GM21723 (cell line): ENCODE results near the gene AP4S1.
"Not testable (repeated sequence)": the region's sequence is repeated elsewhere in the genome, so short reads cannot be mapped to it uniquely, and the experiment has no call there.

Source experiments
- ATAC-seq: cut with Tn5 transposase; IDR thresholded peaks from one replicate; pipeline ENCODE4 v1.9.1; 2021; ENCODE audit warnings: mild to moderate bottlenecking, moderate library complexity; ENCODE audit not compliant: unreplicated experiment

AP4S1 gene

DNA sequence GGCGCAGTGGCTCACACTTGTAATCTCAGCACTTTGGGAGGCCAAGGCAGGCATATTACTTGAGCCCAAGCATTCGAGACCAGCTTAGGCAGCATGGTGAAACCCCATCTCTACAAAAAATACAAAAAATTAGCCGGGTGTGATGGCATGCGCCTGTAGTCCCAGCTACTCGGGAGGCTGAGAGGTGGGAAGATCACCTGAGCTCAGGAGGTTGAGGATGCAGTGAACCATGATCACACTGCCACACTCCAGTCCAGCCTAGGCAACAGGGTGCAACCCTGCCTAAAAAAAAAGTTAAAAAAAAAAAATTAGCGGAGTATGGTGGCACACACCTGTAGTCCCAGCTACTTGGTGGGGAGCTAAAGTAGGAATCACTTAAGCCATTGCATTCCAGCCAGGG lies 21.4 kb upstream of the AP4S1 start:
- not testable (repeated sequence) for ATAC-seq

GRCh38 chr14:31006703-31007102 lies 18.7 kb upstream of the AP4S1 start:
- no peak for ATAC-seq

DNA sequence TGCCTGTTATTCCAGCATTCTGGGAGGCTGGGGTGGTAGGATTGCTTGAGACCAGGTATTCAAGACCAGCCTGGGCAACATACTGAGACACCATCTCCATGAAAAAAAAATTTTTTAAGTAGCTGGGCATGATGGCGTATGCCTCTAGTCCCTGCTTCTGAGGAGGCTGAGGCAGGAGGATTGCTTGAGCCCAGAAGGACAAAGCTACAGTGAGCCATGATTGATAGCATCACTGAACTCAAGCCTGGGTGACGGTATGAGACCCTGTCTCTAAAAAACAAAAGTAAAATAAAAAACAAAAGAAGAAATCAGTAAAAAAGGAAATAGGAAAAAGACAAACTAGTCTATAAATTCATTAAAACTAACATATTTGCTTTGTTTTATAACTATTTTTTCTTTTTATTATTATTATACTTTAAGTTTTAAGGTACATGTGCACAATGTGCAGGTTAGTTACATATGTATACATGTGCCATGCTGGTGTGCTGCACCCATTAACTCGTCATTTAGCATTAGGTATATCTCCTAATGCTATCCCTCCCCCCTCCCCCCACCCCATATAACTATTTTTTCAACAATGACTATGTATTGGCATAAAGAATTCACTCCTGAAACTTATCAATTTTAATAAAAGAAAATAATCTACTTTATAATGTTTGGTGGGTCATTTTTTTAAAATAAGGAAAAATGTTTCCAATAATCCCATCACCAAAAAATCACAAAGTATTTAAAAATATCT lies 15.4 kb upstream of the AP4S1 start:
- ATAC-seq = no peak

GRCh38 chr14:31010935-31011334 lies 14.5 kb upstream of the AP4S1 start:
- no peak for ATAC-seq

GRCh38 chr14:31013841-31014240 lies 11.6 kb upstream of the AP4S1 start:
- ATAC-seq = no peak

DNA sequence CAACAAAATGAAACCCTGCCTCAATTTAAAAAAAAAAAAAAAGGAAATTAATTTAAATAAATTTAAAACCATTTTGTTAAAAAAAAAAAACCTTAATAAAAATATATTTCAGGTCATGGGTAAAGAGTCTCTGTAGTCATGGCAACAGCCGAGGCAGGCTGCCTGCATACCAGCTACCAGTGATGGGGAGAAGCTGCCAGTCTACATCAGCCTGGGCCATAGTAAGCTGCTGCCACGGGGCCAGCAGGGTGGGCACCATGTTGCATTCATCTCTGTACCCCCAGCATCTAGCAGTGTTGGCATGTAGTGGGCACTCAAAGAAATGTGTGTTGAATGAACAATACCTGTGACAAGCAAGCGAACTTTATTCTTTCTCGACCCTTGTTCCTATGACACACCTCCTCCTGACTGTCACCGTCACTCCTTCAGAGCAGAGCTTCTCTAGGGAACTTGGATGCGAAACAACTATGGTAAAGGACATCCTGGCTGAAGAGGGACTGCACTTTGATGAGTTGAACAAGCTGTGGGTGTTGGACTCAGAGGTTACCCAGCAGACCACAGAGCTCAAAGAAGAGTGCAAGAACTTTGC lies 7.3 kb upstream of the AP4S1 start:
- no peak for ATAC-seq

- ATAC-seq = no peak
These were observed 4.4 kb upstream of the AP4S1 start for GRCh38 chr14:31020834-31021575.

- no peak for ATAC-seq
These were observed 3.9 kb upstream of the AP4S1 start for GRCh38 chr14:31021576-31021949.

- no peak for ATAC-seq
These were observed 3.1 kb upstream of the AP4S1 start for GRCh38 chr14:31022386-31022785.

DNA sequence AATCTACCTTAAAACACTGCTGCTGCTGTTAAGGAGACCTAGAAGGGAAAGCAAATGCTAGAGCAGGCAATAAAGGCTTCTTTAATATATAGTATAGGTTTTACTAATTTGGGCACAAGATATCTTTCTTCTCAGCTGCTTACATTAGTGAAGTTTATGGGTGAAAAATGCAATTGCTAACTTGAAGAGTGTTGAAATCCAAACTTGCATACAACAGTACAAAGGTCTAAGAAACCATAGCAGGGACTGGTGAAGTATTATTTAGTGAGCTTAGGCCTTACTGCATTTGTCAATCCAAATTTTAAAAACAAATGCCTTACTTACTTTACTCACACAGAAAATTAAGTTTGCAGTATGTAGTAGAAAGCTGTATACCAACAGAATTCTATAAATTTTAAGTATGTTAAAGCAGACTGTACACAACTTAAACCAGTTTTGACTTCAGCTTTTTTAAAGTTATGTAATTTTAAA lies 1.4 kb upstream of the AP4S1 start:
- no peak for ATAC-seq

- ATAC-seq = no peak
These were observed 677 bp upstream of the AP4S1 start for GRCh38 chr14:31024577-31025366.

DNA sequence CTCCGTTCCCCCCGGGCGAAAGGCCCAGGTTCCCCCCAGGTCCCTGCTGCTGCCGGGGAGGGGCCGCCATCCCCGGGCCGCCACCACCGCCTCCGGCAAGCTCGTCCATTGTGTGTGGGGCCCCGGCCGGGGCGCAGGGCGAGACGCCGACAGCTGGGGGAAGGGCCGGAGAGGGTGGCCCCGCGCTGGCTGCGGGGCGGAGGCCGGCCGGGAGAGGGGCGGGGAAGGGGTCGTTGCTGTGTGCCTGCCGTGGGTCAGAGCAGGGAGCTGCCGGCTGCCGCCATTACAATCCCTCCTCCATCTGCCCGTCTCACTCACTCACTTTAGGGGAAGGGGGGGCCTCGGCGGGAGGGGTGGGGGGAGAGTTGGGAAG lies 614 bp downstream of the AP4S1 start, which contains the start of gene STRN3:
Gene STRN3 (minus strand): TSS at position 303 of the 373 bp plus-strand sequence. CDS start 194 bp downstream, at position 109.
- no peak for ATAC-seq

- peak; percentile 92 for ATAC-seq
These were observed 1.2 kb downstream of the AP4S1 start for GRCh38 chr14:31026450-31027235.

DNA sequence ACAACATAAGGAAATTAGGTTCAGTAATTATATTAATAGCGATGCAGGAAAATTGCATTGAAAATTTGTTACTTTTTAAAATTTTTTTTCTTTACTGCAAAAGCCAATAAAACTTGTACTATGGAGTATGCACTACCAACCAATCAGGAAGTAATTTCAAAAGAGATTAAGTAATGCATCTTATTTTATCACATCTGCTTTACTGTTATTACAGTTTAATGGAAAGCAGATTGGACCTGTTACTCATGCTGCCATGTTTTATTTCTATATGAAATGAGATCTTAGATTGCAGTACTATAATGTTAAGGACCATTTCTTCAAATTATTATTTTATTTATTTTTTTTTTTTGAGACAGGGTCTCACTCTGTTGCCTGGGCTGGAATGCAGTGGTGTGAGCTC lies 2.4 kb downstream of the AP4S1 start:
- no peak for ATAC-seq

- ATAC-seq = no peak
These were observed 3.8 kb downstream of the AP4S1 start for GRCh38 chr14:31029016-31029970.

GRCh38 chr14:31030469-31030868 lies 5.0 kb downstream of the AP4S1 start:
- ATAC-seq = no peak

- ATAC-seq = no peak
These were observed 11.1 kb downstream of the AP4S1 start for GRCh38 chr14:31036552-31036951.

- ATAC-seq = no peak
These were observed 12.3 kb downstream of the AP4S1 start for GRCh38 chr14:31037709-31038221.
